HEK293 (cell line): Measurements from ENCODE around the gene PEX16.
A peak's percentile ranks its signal among the peaks of the same experiment; 100 is the strongest.

Experiments
- CTCF ChIA-PET: fragments of 350-600 bp; formaldehyde crosslinking; extraction: SDS; loops from one replicate; lab custom pipeline; 2021; ENCODE audit warnings: antibody characterized with exemption; lab: Yijun Ruan, JAX
- POLR2A ChIA-PET: fragments of 300-600 bp; formaldehyde crosslinking; extraction: SDS; loops from one replicate; lab custom pipeline; 2020; ENCODE audit warnings: antibody characterized with exemption, inconsistent platforms; lab: Yijun Ruan, JAX
- H3K27ac ChIP-seq: fragments of 200-500 bp; sonication (Bioruptor generic); 2 replicates; pipeline ENCODE4 v1.5.1; 2014; ENCODE audit warnings: low read depth, low read length, control low read depth, inconsistent platforms; ENCODE audit errors: extremely low read depth
- H3K36me3 ChIP-seq, 2 experiments: fragments of 200-500 bp in 1 of 2; sonication (Bioruptor generic) in 1 of 2; 1 replicate in 1 of 2; 2 replicates in 1 of 2; pipeline ENCODE4 v1.5.1; 2014 to 2017; ENCODE audit warnings: inconsistent platforms in 2 of 2, low read length in 2 of 2; ENCODE audit not compliant: control insufficient read depth in 2 of 2, insufficient read depth in 1 of 2
- H3K4me1 ChIP-seq: fragments of 200-500 bp; sonication (Bioruptor generic); 2 replicates; pipeline ENCODE4 v1.5.1; 2014; ENCODE audit warnings: mild to moderate bottlenecking, low read length, inconsistent platforms; ENCODE audit not compliant: control insufficient read depth, insufficient read depth
- H3K4me3 ChIP-seq: 2 replicates; pipeline ENCODE4 v1.5.1; 2011; ENCODE audit warnings: low read depth, mild to moderate bottlenecking, control low read depth, low read length, moderate library complexity
- H3K9me3 ChIP-seq: fragments of 200-500 bp; sonication (Bioruptor generic); 2 replicates; pipeline ENCODE4 v1.5.1; 2014; ENCODE audit warnings: low read depth, low read length, inconsistent platforms; ENCODE audit not compliant: control insufficient read depth, insufficient read depth
- HOXA7 ChIP-seq: sonication (generic); formaldehyde crosslinking; IDR thresholded peaks from 2 replicates; pipeline ENCODE4 v1.8.1; 2022; ENCODE audit warnings: missing genetic modification reagents, borderline replicate concordance
- KLF1 ChIP-seq: fragments of 450-650 bp; formaldehyde crosslinking; IDR thresholded peaks from 2 replicates; pipeline ENCODE4 v1.5.1; 2016; ENCODE audit warnings: missing biosample characterization, missing genetic modification characterization
- KLF7 ChIP-seq: fragments of 450-650 bp; formaldehyde crosslinking; IDR thresholded peaks from 2 replicates; pipeline ENCODE4 v1.5.1; 2016; ENCODE audit warnings: missing biosample characterization, missing genetic modification characterization, borderline replicate concordance
- KLF8 ChIP-seq: fragments of 450-650 bp; formaldehyde crosslinking; IDR thresholded peaks from 2 replicates; pipeline ENCODE4 v1.5.1; 2016; ENCODE audit warnings: missing biosample characterization, missing genetic modification characterization
- OSR2 ChIP-seq: fragments of 450-650 bp; formaldehyde crosslinking; IDR thresholded peaks from 2 replicates; pipeline ENCODE4 v1.5.1; 2016; ENCODE audit warnings: missing biosample characterization, missing genetic modification characterization
- TRIM28 ChIP-seq: IDR thresholded peaks from 2 replicates; pipeline ENCODE4 v1.6.1; 2011; ENCODE audit warnings: low read length, control low read depth, borderline replicate concordance
- ZEB2 ChIP-seq: fragments of 450-650 bp; formaldehyde crosslinking; IDR thresholded peaks from 2 replicates; pipeline ENCODE4 v1.5.1; 2016; ENCODE audit warnings: missing biosample characterization, missing genetic modification characterization
- ZNF10 ChIP-seq: fragments of 450-650 bp; formaldehyde crosslinking; IDR thresholded peaks from 2 replicates; pipeline ENCODE4 v1.5.1; 2017; ENCODE audit warnings: missing biosample characterization, missing genetic modification characterization
- ZNF112 ChIP-seq: fragments of 450-650 bp; formaldehyde crosslinking; IDR thresholded peaks from 2 replicates; pipeline ENCODE4 v1.5.0; 2017; ENCODE audit warnings: missing biosample characterization, missing genetic modification characterization
- ZNF211 ChIP-seq: fragments of 450-650 bp; formaldehyde crosslinking; IDR thresholded peaks from 2 replicates; pipeline ENCODE4 v1.5.1; 2016; ENCODE audit warnings: low read depth, missing biosample characterization, missing genetic modification characterization
- ZNF341 ChIP-seq: fragments of 450-650 bp; formaldehyde crosslinking; IDR thresholded peaks from 2 replicates; pipeline ENCODE4; 2016; ENCODE audit warnings: low read depth, missing biosample characterization, missing genetic modification characterization
- ZNF426 ChIP-seq: fragments of 450-650 bp; formaldehyde crosslinking; IDR thresholded peaks from 2 replicates; pipeline ENCODE4 v1.5.1; 2017; ENCODE audit warnings: missing biosample characterization, missing genetic modification characterization, mild to moderate bottlenecking, inconsistent platforms, moderate library complexity
- ZNF529 ChIP-seq: fragments of 450-650 bp; formaldehyde crosslinking; IDR thresholded peaks from 2 replicates; pipeline ENCODE4 v1.5.1; 2017; ENCODE audit warnings: missing genetic modification characterization, missing biosample characterization; ENCODE audit not compliant: insufficient replicate concordance
- ZNF555 ChIP-seq: fragments of 450-650 bp; formaldehyde crosslinking; conservative IDR thresholded peaks from 2 replicates; pipeline ENCODE4 v1.5.1; 2017; ENCODE audit warnings: missing biosample characterization, mild to moderate bottlenecking, missing genetic modification characterization, inconsistent platforms
- ZNF600 ChIP-seq: fragments of 450-650 bp; formaldehyde crosslinking; IDR thresholded peaks from 2 replicates; pipeline ENCODE4 v1.5.1; 2016; ENCODE audit warnings: missing biosample characterization, missing genetic modification characterization
- ZNF660 ChIP-seq: fragments of 450-650 bp; IDR thresholded peaks from 2 replicates; pipeline ENCODE4 v1.5.1; 2018; ENCODE audit warnings: missing biosample characterization, mild to moderate bottlenecking, missing genetic modification characterization
- ZNF777 ChIP-seq: fragments of 450-650 bp; formaldehyde crosslinking; IDR thresholded peaks from 2 replicates; pipeline ENCODE4 v1.5.1; 2017; ENCODE audit warnings: missing biosample characterization, missing genetic modification characterization, borderline replicate concordance
- ZNF792 ChIP-seq: fragments of 450-650 bp; formaldehyde crosslinking; IDR thresholded peaks from 2 replicates; pipeline ENCODE4 v1.5.1; 2016; ENCODE audit warnings: missing biosample characterization, missing genetic modification characterization
- TF ChIP-seq, protein P1 (sequence below): fragments of 450-650 bp; formaldehyde crosslinking; IDR thresholded peaks from 2 replicates; pipeline ENCODE4 v1.5.1; 2016; ENCODE audit warnings: missing biosample characterization, missing genetic modification characterization
- TF ChIP-seq, protein P2 (sequence below): fragments of 450-650 bp; formaldehyde crosslinking; IDR thresholded peaks from 2 replicates; pipeline ENCODE4 v1.5.1; 2016; ENCODE audit warnings: missing biosample characterization, missing genetic modification characterization
- TF ChIP-seq, protein P3 (sequence below): fragments of 450-650 bp; formaldehyde crosslinking; IDR thresholded peaks from 2 replicates; pipeline ENCODE4 v1.5.1; 2016; ENCODE audit warnings: missing biosample characterization, missing genetic modification characterization
- TF ChIP-seq, protein P4 (sequence below): fragments of 450-650 bp; formaldehyde crosslinking; IDR thresholded peaks from 2 replicates; pipeline ENCODE4 v1.5.0; 2017; ENCODE audit warnings: missing biosample characterization, missing genetic modification characterization, borderline replicate concordance
- TF ChIP-seq, protein P5 (sequence below): fragments of 450-650 bp; formaldehyde crosslinking; IDR thresholded peaks from 2 replicates; pipeline ENCODE4; 2016; ENCODE audit warnings: missing biosample characterization, missing genetic modification characterization

PEX16 gene

DNA sequence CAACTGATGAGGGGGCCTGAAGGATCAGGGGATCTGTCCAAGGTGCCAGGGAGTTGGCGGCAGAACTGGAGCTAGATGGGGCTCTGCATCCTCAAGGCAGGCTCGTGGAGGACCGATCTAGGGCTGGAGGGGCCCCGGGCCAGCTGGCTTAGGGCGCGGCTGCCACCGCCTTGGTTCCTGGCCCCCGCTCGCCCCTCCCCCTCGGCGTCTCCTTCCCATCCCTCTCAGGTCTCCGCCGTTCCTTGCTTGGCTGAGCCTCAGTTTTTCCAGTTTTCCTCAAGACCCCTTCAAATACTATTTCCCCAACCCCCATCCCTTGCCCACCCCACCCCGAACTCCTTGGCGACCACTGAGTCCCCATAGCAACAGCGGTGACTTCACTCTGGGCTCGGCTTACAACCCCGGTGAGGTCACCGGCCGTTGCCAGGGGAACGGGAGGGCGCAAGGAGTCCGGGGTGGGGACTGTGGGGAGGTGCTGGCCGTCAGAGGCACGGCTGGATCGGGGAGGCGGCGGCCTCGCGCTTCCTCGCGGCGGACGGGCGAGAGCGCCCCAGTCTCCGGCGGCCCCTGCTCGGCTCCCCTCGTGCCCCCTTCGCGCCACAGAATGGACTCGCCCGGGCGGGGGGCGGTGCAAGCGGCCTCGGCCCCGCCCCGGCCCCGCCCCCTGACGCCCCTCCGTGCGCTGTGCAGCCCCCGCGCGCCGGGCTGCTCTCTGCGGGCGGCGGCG lies 18.1 kb downstream of the PEX16 start (continued):
- TF ChIP-seq, protein P1, sequence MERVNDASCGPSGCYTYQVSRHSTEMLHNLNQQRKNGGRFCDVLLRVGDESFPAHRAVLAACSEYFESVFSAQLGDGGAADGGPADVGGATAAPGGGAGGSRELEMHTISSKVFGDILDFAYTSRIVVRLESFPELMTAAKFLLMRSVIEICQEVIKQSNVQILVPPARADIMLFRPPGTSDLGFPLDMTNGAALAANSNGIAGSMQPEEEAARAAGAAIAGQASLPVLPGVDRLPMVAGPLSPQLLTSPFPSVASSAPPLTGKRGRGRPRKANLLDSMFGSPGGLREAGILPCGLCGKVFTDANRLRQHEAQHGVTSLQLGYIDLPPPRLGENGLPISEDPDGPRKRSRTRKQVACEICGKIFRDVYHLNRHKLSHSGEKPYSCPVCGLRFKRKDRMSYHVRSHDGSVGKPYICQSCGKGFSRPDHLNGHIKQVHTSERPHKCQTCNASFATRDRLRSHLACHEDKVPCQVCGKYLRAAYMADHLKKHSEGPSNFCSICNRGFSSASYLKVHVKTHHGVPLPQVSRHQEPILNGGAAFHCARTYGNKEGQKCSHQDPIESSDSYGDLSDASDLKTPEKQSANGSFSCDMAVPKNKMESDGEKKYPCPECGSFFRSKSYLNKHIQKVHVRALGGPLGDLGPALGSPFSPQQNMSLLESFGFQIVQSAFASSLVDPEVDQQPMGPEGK (tag by site-specific recombination): peak; percentile 88
- TF ChIP-seq ZNF555: no peak
- TF ChIP-seq, protein P2, sequence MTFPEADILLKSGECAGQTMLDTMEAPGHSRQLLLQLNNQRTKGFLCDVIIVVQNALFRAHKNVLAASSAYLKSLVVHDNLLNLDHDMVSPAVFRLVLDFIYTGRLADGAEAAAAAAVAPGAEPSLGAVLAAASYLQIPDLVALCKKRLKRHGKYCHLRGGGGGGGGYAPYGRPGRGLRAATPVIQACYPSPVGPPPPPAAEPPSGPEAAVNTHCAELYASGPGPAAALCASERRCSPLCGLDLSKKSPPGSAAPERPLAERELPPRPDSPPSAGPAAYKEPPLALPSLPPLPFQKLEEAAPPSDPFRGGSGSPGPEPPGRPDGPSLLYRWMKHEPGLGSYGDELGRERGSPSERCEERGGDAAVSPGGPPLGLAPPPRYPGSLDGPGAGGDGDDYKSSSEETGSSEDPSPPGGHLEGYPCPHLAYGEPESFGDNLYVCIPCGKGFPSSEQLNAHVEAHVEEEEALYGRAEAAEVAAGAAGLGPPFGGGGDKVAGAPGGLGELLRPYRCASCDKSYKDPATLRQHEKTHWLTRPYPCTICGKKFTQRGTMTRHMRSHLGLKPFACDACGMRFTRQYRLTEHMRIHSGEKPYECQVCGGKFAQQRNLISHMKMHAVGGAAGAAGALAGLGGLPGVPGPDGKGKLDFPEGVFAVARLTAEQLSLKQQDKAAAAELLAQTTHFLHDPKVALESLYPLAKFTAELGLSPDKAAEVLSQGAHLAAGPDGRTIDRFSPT (tag by site-specific recombination): peak; percentile 57; the same call in 1 of the 2 replicates
- no peak for TF ChIP-seq ZNF529 (tag by site-specific recombination)
- no peak for TF ChIP-seq ZEB2 (tag by site-specific recombination)
- peak; percentile 69; the same call in 1 of the 2 replicates for TF ChIP-seq KLF8
- no peak for TF ChIP-seq TRIM28
- TF ChIP-seq, protein P3, sequence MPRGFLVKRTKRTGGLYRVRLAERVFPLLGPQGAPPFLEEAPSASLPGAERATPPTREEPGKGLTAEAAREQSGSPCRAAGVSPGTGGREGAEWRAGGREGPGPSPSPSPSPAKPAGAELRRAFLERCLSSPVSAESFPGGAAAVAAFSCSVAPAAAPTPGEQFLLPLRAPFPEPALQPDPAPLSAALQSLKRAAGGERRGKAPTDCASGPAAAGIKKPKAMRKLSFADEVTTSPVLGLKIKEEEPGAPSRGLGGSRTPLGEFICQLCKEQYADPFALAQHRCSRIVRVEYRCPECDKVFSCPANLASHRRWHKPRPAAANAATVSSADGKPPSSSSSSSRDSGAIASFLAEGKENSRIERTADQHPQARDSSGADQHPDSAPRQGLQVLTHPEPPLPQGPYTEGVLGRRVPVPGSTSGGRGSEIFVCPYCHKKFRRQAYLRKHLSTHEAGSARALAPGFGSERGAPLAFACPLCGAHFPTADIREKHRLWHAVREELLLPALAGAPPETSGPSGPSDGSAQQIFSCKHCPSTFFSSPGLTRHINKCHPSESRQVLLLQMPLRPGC: 0 out of 2 replicates have a peak, but pooled peaks have one; percentile 40
- TF ChIP-seq ZNF660 (tag by site-specific recombination): peak; percentile 94
- peak; percentile 93 for TF ChIP-seq ZNF10 (tag by site-specific recombination)
- peak; percentile 36; the same call in 1 of the 2 replicates for TF ChIP-seq ZNF600 (tag by site-specific recombination)
- TF ChIP-seq KLF1 (tag by site-specific recombination): peak; percentile 83
- peak; percentile 86 for TF ChIP-seq ZNF341 (tag by site-specific recombination)
- no peak; the same call in 1 of the 2 replicates for TF ChIP-seq KLF7 (tag by site-specific recombination)

DNA sequence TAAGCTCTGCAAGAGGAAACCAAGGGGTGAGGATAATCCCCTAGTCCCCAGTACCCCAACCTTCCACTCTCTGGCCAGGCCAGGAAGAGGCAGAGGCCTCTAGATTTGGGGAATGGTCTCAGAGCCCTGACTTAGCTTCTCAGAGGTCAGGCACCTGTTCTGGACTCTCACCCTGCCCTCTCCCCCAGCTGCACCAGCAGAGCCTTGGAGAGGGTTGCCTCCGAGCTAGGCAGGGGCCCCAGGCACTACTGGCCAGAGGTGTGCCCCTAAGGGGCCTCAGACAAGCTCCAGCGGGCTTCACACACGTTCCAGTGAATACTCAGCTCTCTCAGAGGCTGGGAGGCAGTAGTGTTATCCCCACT lies 18.6 kb downstream of the PEX16 start:
- Histone ChIP-seq H3K4me1 (peaks cover 4% of the 10 kb centered on the region; the same call in 1 of the 2 replicates), H3K9me3 (no peaks in the 10 kb centered on the region), H3K4me3 (no peak overlapping the region), H3K27ac (no peak overlapping the region; the same call in 1 of the 2 replicates), H3K36me3 (peaks cover 0 to 19% of the 10 kb centered on the region in 2 experiments; a peak in 1 of 3 replicates)
- ChIA-PET POLR2A (interaction anchor here (0.7 to 1.8 kb wide), 2 partner anchors 10 to 19 kb away, joined by 3 to 9 read pairs; partner anchors contain the start of gene PEX16), CTCF (interaction anchor here (0.6 to 2.3 kb wide), 3 partner anchors 26 to 411 kb away, joined by 3 to 19 read pairs (median 4); no protein-coding TSS in a partner anchor)
- TF ChIP-seq ZNF600 (tag by site-specific recombination) (no peak), ZNF792 (tag by site-specific recombination) (no peak), HOXA7 (CRISPR knock-in tag) (no peak)
- TF ChIP-seq, all 188 proteins: peak for 0

DNA sequence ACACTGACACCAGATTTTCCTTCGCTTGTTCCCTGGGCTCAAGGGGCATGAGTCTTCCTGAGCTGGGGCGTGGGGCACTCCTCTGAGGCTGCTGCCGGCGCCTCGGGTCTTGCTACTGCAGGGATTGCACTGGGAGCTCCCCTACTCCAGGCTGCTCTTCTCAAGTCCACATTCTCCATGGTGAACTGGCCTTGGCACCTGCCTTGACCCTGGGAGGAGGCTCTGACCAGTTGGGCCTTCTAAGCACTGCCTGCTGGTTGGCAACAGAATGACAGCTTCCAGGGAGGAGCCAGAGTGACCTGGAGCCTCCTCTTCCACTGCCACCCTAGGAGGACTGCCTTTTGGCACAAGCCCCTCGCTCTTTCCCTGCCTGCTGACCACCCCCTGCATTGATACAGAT lies 20.1 kb downstream of the PEX16 start:
- H3K9me3 ChIP-seq: no peaks in the 10 kb centered on the region
- H3K36me3 ChIP-seq: peaks cover 0 to 5% of the 10 kb centered on the region in 2 experiments; a peak in 1 of 3 replicates
- ChIA-PET POLR2A (interaction anchor here (0.6 to 0.7 kb wide), 2 partner anchors 9 to 21 kb away, joined by 3 to 4 read pairs; no protein-coding TSS in a partner anchor), CTCF (interaction anchor here (0.6 to 2.3 kb wide), 4 partner anchors 21 to 220 kb away, joined by 3 to 19 read pairs (median 6); no protein-coding TSS in a partner anchor)
- H3K4me3 ChIP-seq: no peak overlapping the region
- no peak overlapping the region for H3K27ac ChIP-seq
- H3K4me1 ChIP-seq: peaks cover 4% of the 10 kb centered on the region; the same call in 1 of the 2 replicates
- TF ChIP-seq ZNF777 (tag by site-specific recombination): no peak
- TF ChIP-seq ZNF112 (tag by site-specific recombination): no peak
- TF ChIP-seq ZNF211 (tag by site-specific recombination): no peak
- no peak for TF ChIP-seq OSR2
- TF ChIP-seq, protein P4, sequence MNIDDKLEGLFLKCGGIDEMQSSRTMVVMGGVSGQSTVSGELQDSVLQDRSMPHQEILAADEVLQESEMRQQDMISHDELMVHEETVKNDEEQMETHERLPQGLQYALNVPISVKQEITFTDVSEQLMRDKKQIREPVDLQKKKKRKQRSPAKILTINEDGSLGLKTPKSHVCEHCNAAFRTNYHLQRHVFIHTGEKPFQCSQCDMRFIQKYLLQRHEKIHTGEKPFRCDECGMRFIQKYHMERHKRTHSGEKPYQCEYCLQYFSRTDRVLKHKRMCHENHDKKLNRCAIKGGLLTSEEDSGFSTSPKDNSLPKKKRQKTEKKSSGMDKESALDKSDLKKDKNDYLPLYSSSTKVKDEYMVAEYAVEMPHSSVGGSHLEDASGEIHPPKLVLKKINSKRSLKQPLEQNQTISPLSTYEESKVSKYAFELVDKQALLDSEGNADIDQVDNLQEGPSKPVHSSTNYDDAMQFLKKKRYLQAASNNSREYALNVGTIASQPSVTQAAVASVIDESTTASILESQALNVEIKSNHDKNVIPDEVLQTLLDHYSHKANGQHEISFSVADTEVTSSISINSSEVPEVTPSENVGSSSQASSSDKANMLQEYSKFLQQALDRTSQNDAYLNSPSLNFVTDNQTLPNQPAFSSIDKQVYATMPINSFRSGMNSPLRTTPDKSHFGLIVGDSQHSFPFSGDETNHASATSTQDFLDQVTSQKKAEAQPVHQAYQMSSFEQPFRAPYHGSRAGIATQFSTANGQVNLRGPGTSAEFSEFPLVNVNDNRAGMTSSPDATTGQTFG (tag by site-specific recombination): no peak
- no peak for TF ChIP-seq ZNF426 (tag by site-specific recombination)
- TF ChIP-seq, protein P5, sequence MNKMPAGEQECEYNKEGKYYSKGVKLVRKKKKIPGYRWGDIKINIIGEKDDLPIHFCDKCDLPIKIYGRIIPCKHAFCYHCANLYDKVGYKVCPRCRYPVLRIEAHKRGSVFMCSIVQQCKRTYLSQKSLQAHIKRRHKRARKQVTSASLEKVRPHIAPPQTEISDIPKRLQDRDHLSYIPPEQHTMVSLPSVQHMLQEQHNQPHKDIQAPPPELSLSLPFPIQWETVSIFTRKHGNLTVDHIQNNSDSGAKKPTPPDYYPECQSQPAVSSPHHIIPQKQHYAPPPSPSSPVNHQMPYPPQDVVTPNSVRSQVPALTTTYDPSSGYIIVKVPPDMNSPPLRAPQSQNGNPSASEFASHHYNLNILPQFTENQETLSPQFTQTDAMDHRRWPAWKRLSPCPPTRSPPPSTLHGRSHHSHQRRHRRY: no peak
